ENCODE results near the gene IL1RL2. TPM values are rescaled to one million over a fixed set of nuclear protein-coding genes. Genes with fewer than 3 reads are reported as not detected.

Gene IL1RL2
- total RNA-seq, 1 donor from 2014 or later = 1.0 TPM

- peaks cover 27% of the 10 kb centered on the region for H3K36me3 Mint-ChIP-seq
- no peak overlapping the region for H3K4me3 Mint-ChIP-seq
- no peak overlapping the region for H3K27ac Mint-ChIP-seq
- no peak for TF ChIP-seq CTCF (conservative IDR thresholded peaks at IDR 0.05)
- H3K27me3 Mint-ChIP-seq = no peaks in the 10 kb centered on the region
- no peak for DNase-seq (ENCODE audit: extremely low spot score, unreplicated experiment)
- no peaks in the 10 kb centered on the region for H3K9me3 Mint-ChIP-seq
- peaks cover 6% of the 10 kb centered on the region for H3K4me1 Mint-ChIP-seq (ENCODE audit: unreplicated experiment)
Measured at GRCh38 chr2:102154364-102154763, 32.5 kb upstream of the IL1RL2 start.

- Mint-ChIP-seq H3K4me3 (no peak overlapping the region), H3K4me1 (ENCODE audit: unreplicated experiment) (peaks cover 6% of the 10 kb centered on the region), H3K9me3 (no peaks in the 10 kb centered on the region), H3K27me3 (no peaks in the 10 kb centered on the region), H3K36me3 (peaks cover 27% of the 10 kb centered on the region), H3K27ac (no peak overlapping the region)
- no peak for DNase-seq (ENCODE audit: extremely low spot score, unreplicated experiment)
- no peak for TF ChIP-seq CTCF (conservative IDR thresholded peaks at IDR 0.05)
Measured at GRCh38 chr2:102154946-102155702, 31.7 kb upstream of the IL1RL2 start.

- Mint-ChIP-seq H3K4me1 (ENCODE audit: unreplicated experiment) (peaks cover 6% of the 10 kb centered on the region), H3K4me3 (peak overlapping the region; percentile 57), H3K9me3 (no peaks in the 10 kb centered on the region), H3K27me3 (no peaks in the 10 kb centered on the region), H3K27ac (peak overlapping the region; percentile 85), H3K36me3 (peaks cover 29% of the 10 kb centered on the region)
- no peak for DNase-seq (ENCODE audit: extremely low spot score, unreplicated experiment)
- no peak for TF ChIP-seq CTCF (conservative IDR thresholded peaks at IDR 0.05)
Measured at GRCh38 chr2:102155703-102156515, 30.9 kb upstream of the IL1RL2 start.

- Mint-ChIP-seq H3K4me3 (peak overlapping the region; percentile 34), H3K36me3 (peaks cover 25% of the 10 kb centered on the region), H3K27me3 (no peaks in the 10 kb centered on the region), H3K9me3 (no peaks in the 10 kb centered on the region), H3K4me1 (ENCODE audit: unreplicated experiment) (peaks cover 6% of the 10 kb centered on the region), H3K27ac (peak overlapping the region; percentile 84)
- TF ChIP-seq CTCF (conservative IDR thresholded peaks at IDR 0.05) = no peak
- DNase-seq (ENCODE audit: extremely low spot score, unreplicated experiment) = no peak
Measured at GRCh38 chr2:102158011-102158755, 28.6 kb upstream of the IL1RL2 start.

GRCh38 chr2:102159295-102159694 is 27.5 kb upstream of the IL1RL2 start:
- H3K36me3 Mint-ChIP-seq = peaks cover 21% of the 10 kb centered on the region
- peak overlapping the region; percentile 34 for H3K4me3 Mint-ChIP-seq
- peaks cover 6% of the 10 kb centered on the region for H3K4me1 Mint-ChIP-seq (ENCODE audit: unreplicated experiment)
- H3K27me3 Mint-ChIP-seq = no peaks in the 10 kb centered on the region
- H3K9me3 Mint-ChIP-seq = no peaks in the 10 kb centered on the region
- H3K27ac Mint-ChIP-seq = peak overlapping the region; percentile 84
- TF ChIP-seq CTCF (conservative IDR thresholded peaks at IDR 0.05) = no peak
- DNase-seq (ENCODE audit: extremely low spot score, unreplicated experiment) = no peak

Measured in type B pancreatic cell (in vitro differentiated cells).